ENCODE measurements around the gene TOM1. TPM values are rescaled to one million over a fixed set of nuclear protein-coding genes. Genes with fewer than 3 reads are reported as not detected.
"Not testable (repeated sequence)": the region's sequence is repeated elsewhere in the genome, so short reads cannot be mapped to it uniquely, and the experiment has no call there.

The TOM1 gene
- total RNA-seq, 1 experiment from 2014 or later = 47.0 TPM

DNA sequence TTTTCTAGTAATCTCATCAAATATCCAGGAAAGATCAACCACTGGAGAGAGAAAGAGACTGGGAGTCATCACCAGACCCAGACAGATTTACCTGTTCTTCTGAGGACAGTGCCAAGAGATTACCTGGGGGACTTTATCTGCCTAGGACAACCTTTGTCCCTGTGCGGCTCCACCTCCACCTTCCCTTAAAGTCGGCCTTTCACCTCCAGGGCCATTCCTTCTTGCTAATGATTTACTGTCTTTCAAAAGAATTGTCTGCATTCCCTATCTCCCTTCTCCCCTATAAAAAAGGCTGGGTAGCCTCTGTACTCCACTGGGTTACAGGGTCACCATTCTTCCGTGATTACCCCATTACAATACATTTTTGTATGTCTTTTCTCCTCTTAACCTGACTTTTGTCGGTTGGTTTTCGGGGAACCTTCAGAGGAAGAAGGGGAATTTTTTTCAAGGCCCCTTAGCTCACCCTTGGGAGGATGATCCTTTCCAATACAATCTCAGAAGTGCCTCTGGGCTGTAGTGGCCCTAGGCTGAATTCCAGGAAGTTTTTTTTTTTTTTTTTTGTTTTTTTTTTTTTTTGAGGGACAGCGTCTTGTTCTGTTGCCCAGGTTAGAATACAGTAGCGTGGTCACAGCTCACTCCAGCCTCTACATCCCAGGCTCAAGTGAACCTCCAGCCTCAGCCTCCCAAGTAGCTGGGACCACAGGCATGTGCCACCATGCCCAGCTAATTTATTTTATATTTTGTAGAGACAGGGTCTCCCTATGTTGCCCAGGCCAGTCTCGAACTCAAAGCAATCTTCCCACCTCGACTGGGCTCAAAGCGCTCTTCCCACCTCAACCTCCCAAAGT lies 79.7 kb downstream of the TOM1 start:
- DNase-seq (ENCODE audit: low read depth) = no peak
- in situ Hi-C loops (cut with HindIII; ENCODE audit: low pct_unique_long_range_greater_than_20kb, low sequenced_read_pairs) = no loop called here

DNA sequence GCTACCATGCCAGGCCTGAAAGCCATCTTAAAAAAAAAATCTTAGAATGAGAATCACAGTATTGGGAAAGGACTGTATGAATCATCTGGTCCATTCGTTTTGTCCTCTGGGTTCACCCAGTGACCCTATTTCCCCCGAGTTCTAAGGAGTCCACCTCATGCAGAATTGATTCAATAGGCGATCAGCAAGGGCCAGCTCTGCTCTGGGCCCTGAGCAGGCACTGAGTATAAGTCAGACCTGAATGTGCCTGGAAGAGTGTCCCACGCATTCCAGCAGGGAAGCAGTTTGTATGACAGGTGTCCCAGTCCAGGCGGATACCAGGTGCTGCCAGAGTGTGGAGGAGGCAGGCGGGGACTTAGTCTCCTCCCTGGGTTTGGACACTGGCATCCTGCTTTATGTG lies 80.3 kb downstream of the TOM1 start:
- DNase-seq (ENCODE audit: low read depth) = no peak
- in situ Hi-C loops (cut with HindIII; ENCODE audit: low pct_unique_long_range_greater_than_20kb, low sequenced_read_pairs) = no loop called here

DNA sequence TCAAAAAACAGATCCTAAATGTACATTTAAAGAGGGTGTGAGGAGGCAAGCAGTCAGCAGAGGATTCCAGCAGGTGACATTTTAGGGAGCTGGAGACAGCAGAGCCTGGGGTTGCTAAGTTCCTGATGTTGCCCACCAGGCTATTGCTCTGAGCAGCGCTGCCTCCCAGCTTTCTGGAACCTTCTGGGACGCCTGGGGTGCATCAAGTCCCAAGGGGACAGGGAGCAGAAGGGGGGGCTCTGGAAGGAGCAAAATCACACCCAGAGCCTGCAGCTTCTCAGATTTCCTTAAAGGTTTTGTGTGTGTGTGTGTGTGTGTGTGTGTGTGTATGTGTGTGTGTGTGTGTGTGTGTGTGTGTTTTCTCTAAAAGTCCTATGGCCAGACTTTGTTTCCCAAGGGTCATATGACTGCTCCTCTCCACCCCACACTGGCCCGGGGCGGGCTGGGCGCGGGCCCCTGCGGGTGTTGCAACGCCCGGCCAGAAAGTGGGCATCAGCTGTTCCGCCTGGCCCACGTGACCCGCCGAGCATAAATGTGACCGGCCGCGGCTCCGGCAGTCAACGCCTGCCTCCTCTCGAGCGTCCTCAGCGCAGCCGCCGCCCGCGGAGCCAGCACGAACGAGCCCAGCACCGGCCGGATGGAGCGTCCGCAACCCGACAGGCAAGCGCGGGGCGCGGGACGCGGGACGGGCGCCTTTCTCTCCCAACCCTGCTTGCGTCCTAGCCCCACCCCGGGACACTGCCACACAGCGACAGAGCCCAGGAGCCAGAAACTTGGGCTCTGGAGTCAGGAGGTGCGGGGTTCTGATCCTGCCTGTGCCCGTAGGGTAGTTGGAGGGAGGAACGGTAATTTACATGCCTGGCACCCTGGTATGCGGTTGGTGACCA lies 81.1 kb downstream of the TOM1 start, which contains the start of gene HMOX1:
HMOX1 (plus strand) TSS at position 560 of the 887 bp plus-strand sequence; CDS start at position 638, 78 bp downstream.
- peak; percentile 92 for DNase-seq (ENCODE audit: low read depth)
- in situ Hi-C loops (cut with HindIII; ENCODE audit: low pct_unique_long_range_greater_than_20kb, low sequenced_read_pairs) = no loop called here

DNA sequence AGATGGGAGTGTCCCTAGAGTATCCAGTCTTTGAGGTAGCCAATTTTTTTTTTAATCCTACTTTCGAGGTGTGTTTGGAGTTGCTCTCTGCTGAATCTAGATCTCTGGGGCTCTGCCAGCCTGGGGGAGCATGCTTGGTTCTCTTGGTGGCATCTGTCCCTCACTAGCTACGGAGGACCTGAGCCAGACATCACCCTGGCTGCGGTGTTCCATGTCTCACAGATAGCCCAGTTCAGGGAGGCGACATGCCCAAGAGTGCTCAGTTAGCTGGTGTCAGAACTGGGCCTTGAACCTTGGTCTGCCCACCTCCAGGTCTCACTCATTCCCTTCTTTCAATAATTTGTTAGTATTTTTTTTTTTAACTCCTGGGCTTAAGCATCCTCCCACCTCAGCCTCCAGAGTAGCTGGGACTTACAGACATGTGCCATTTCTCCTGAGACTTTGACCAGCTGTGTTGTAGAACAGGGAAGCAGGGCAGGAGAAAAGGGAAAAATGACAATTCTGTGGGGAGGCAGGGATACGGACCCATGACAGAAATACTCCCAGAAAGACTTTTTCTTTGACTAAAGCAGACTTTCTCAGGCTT lies 81.8 kb downstream of the TOM1 start:
- in situ Hi-C loops (cut with HindIII; ENCODE audit: low pct_unique_long_range_greater_than_20kb, low sequenced_read_pairs) = no loop called here
- no peak for DNase-seq (ENCODE audit: low read depth)

DNA sequence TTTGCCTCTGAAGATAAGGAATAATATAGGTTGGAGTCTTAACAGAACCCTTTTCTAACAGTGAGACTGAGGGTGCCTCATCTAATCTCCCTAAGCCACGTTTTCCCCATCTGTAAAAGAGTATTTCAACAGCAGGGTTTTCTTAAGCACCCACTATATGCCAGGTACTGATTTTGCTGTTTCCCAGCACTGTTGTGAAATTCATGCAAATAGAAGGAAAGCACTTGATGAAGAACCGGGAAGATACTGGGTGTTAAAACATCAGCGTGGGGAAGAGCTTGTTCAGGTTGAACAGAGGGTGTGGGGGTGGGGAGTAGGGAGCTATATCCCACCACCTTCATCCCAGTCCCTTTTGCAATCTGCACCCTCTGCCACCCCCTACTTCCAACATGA lies 84.0 kb downstream of the TOM1 start:
- in situ Hi-C loops (cut with HindIII; ENCODE audit: low pct_unique_long_range_greater_than_20kb, low sequenced_read_pairs) = no loop called here
- DNase-seq (ENCODE audit: low read depth) = no peak

DNA sequence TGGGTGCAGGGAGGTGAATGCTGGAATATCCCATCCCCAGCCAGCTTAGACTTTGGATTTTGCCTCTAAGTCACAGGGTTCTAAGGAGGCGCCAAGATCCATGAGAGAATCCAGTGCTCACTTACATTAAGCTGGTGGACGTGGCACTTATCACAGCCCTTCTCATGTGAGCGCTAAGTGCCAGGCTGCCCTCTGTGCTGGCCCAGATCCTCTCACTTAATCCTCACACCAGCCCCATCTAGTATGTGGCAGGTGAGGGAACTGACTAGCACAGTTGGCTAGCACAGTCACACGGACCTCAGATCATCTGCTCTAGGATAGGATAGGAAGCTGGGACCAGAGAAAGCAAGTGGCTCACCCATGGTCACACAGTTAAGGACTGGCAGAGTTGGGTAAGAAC lies 84.8 kb downstream of the TOM1 start:
- in situ Hi-C loops (cut with HindIII; ENCODE audit: low pct_unique_long_range_greater_than_20kb, low sequenced_read_pairs) = no loop called here
- DNase-seq (ENCODE audit: low read depth) = no peak

DNA sequence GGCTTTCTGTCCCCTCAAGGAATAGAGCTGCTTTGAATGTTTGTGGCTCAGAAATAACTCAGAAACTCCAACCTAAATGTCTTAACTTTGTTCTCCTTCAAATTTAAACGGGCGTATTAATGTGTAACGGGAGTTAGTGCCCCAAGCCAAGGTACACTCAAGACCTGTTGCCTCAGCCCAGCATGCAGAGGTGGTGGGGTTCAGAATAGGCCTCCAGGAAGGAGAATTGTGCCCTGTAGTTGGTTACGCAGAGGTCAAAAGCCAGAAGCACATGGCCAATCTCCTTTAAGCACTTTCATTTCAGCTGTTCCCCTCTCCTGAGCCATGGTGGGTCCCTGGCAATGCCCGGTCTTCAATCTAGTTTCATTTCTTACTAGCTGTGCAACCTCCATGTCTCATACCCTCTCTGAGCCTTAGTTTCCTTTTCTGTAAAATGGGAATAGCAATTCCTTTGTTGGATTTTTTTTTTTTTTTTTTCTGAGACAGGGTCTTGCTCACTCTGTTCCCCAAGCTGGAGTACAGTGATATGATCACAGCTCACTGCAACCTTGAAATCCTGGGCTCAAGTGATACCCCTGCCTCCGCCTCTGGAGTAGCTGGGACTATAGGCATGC lies 85.4 kb downstream of the TOM1 start:
- in situ Hi-C loops (cut with HindIII; ENCODE audit: low pct_unique_long_range_greater_than_20kb, low sequenced_read_pairs) = no loop called here
- DNase-seq (ENCODE audit: low read depth) = no peak

DNA sequence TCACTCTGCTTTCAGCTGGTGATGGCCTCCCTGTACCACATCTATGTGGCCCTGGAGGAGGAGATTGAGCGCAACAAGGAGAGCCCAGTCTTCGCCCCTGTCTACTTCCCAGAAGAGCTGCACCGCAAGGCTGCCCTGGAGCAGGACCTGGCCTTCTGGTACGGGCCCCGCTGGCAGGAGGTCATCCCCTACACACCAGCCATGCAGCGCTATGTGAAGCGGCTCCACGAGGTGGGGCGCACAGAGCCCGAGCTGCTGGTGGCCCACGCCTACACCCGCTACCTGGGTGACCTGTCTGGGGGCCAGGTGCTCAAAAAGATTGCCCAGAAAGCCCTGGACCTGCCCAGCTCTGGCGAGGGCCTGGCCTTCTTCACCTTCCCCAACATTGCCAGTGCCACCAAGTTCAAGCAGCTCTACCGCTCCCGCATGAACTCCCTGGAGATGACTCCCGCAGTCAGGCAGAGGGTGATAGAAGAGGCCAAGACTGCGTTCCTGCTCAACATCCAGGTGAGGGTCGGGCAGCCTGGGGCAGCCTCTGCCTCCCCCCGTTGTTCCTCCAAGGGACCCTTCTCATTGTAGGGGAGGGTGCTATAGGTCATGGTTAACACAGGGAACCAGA lies 87.1 kb downstream of the TOM1 start:
- no peak for DNase-seq (ENCODE audit: low read depth)
- in situ Hi-C loops (cut with HindIII; ENCODE audit: low pct_unique_long_range_greater_than_20kb, low sequenced_read_pairs) = no loop called here

DNA sequence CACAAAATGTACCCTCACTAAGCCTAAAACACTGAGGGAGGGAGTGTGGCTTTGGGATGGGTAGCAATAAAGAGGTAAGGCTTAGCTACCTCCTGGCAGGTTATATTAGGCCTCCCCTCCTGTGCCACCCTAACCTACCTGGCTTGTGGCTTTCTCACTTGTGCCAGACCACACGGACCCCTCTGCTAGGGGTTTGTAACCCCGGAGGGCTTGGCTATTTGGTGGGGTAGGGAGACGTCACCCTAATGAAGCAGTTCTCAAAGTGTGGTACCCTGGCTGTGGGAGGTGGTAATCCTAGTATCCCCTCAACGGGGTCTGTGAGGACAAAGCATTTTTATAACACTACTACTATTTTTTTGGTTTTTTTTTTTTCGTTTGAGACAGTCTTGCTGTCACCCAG lies 91.2 kb downstream of the TOM1 start:
- in situ Hi-C loops (cut with HindIII; ENCODE audit: low pct_unique_long_range_greater_than_20kb, low sequenced_read_pairs) = no loop called here

DNA sequence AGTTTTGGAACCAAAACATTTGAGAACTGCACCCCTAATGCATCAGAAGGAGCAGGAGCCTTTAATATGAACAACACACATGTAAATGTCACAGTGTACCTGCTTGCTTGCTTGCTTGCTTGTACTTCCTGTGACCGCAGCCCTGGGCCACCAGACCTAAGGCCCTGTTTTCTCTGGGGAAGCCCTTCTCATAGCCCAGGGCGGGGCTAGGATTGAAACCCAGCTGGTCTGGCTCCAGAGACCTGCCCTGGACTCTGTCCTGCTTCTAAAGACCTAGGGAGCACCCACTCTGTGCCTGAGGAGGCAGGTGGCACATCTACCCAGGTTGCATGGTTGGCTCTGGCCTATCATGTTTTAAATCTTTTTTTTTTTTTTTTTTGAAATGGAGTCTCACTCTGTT lies 92.7 kb downstream of the TOM1 start:
- in situ Hi-C loops (cut with HindIII; ENCODE audit: low pct_unique_long_range_greater_than_20kb, low sequenced_read_pairs) = no loop called here
- DNase-seq (ENCODE audit: low read depth) = no peak

More for the DNA sequence above, 91.2 kb downstream of the TOM1 start:
- DNase-seq (ENCODE audit: low read depth) = no peak

DNA sequence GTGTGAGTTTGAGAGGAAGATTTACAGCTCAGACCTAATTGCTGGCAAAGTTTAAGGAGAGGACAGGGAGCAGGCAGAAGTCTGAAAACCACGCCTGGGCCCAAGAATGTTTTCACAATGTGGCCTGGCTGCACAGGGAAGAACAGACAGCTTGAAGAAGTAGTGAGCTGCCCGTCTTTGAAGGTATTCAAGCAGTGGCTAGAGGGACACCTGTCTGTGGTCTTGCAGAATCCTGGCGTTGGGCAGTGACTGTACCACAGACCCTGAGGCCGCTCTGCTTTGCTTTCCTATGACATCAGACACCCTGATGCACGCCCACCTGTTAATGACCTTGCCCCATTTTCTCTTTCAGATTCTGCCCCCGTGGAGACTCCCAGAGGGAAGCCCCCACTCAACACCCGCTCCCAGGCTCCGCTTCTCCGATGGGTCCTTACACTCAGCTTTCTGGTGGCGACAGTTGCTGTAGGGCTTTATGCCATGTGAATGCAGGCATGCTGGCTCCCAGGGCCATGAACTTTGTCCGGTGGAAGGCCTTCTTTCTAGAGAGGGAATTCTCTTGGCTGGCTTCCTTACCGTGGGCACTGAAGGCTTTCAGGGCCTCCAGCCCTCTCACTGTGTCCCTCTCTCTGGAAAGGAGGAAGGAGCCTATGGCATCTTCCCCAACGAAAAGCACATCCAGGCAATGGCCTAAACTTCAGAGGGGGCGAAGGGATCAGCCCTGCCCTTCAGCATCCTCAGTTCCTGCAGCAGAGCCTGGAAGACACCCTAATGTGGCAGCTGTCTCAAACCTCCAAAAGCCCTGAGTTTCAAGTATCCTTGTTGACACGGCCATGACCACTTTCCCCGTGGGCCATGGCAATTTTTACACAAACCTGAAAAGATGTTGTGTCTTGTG lies 93.7 kb downstream of the TOM1 start:
- DNase-seq (ENCODE audit: low read depth) = no peak
- in situ Hi-C loops (cut with HindIII; ENCODE audit: low pct_unique_long_range_greater_than_20kb, low sequenced_read_pairs) = no loop called here

DNA sequence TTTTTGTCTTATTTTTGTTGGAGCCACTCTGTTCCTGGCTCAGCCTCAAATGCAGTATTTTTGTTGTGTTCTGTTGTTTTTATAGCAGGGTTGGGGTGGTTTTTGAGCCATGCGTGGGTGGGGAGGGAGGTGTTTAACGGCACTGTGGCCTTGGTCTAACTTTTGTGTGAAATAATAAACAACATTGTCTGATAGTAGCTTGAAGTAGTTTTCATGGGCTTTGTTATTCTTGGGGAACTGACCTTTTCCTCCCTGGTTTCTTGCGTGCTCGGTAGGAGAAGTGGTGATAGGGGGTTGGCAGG lies 94.3 kb downstream of the TOM1 start:
- DNase-seq (ENCODE audit: low read depth) = no peak
- in situ Hi-C loops (cut with HindIII; ENCODE audit: low pct_unique_long_range_greater_than_20kb, low sequenced_read_pairs) = no loop called here

DNA sequence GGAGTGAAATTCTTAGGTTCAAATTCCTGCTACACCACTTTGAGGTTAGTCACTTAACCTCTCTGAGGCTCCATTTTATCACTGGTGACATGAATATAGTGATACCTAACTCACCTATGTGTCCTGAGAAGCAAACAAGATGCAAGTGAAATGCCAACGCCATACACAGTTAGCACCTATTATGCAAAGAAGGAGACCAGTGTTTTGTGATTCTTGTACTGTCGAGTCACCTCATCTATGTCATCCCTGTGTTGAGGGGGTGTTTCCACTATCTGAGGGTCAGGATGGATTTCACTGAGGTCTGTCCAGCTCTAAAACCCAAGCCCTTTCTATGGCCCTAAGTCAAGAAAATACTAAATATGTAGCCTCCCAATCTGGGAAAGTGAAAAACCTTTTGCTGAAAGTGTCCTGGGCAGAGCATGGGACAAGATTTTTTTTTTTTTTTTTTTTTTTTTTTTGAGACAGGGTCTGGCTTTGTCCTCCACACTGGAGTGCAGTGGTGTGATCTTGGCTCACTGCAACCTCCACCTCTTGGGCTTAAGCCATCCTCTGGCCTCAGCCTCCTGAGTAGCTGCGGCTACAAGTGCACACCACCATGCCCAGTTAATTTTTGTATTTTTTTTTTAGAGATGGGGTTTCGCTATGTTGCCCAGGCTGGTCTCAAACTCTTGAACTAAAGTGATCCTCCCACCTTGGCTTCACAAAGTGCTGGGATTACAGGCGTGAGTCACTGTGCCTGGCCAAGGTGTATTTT lies 95.3 kb downstream of the TOM1 start:
- in situ Hi-C loops (cut with HindIII; ENCODE audit: low pct_unique_long_range_greater_than_20kb, low sequenced_read_pairs) = no loop called here
- no peak for DNase-seq (ENCODE audit: low read depth)

DNA sequence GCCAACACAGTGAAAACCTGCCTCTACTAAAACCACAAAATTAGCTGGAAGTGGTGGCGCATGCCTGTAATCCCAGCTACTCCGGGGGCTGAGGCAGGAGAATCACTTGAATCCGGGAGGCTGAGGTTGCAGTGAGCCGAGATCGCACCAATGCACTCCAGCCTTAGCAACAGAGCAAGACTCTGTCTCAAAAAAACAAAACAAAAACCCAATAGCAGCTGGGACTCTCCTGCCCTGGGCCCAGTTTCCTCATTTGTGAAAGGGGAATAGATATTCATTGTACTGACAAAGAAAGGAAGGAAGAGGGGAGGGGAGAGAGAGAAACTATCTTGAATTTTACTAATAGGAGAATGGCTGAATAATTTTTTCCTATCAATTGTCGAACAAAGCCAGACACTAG lies 96.9 kb downstream of the TOM1 start:
- in situ Hi-C loops (cut with HindIII; ENCODE audit: low pct_unique_long_range_greater_than_20kb, low sequenced_read_pairs); DNase-seq (ENCODE audit: low read depth): not testable (repeated sequence)

DNA sequence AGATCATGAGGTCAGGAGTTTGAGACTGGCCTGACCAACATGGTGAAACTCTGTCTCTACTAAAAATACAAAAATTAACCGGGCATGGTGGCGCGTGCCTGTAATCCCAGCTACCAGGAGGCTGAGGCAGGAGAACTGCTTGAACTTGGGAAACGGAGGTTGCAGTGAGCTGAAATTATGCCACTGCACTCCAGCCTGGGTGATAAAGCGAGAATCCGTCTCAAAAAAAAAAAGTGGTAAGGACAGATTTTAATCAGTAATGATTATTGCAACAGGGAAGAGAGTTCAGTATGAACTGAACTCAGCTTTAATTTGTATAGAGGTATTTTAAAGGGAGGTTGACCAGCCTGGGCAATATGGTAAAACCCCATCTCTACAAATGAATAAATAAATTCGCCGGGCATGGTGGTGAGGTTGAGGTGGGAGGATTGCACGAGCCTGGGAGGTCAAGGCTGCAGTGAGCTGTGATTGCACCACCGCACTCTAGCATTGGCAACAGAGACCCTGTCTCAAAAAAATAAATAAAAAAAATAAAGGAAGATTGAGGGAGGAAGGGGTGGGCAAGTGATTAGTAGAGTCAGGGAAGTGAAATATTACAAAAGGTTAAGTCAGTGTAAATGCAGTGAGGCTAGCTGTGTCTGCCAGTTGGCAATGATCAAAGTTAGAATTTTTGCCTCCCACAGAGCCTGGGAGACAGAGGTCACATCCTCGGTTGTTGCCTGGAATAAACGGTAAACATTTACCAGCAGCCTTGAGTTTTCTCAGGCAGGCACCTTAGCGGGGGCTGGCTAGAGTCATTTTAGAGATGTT lies 97.6 kb downstream of the TOM1 start:
- in situ Hi-C loops (cut with HindIII; ENCODE audit: low pct_unique_long_range_greater_than_20kb, low sequenced_read_pairs) = no loop called here
- DNase-seq (ENCODE audit: low read depth) = peak; percentile 69
